GM21390 (cell line): ENCODE results near the gene CABP4.
"Not testable (repeated sequence)": the region's sequence is repeated elsewhere in the genome, so short reads cannot be mapped to it uniquely, and the experiment has no call there.

Experiments used
- ATAC-seq: cut with Tn5 transposase; IDR thresholded peaks from one replicate; pipeline ENCODE4 v1.9.1; 2021; ENCODE audit not compliant: unreplicated experiment

The CABP4 gene

DNA sequence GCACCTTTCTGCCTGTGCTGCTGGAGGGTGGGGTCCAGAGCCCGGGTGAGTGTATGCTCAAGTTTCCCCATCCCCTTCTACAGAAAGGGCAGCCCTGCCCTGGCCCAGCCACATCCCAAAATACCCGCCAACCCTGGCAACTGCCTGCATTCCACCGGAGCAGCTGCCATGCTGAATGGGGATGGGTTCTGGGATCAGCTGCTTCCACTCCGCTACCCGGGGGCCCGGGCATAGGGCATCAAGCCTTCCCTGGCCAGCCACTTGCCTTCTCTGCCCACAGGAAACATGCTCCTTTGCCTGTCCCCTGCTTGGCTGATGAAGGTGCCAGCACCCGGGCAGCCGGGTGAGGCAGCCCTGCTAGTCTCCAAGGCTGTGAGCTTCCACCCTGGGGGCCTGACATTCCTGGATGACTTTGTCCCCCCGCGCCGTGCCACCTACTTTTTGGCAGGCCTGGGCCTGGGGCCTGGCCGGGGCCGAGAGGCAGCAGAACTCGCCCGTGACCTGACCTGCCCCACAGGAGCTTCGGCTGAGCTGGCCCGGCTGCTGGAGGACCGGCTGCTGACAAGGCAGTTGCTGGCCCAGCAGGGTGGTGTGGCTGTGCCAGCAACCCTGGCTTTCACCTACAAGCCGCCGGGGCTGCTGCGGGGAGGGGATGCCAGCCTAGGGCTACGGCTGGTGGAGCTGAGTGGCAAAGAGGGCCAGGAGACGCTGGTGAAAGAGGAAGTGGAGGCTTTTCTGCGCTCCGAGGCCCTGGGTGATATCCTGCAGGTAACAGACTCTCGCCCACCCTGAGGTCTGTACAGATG is 36.5 kb upstream of the CABP4 start:
- ATAC-seq = no peak

DNA sequence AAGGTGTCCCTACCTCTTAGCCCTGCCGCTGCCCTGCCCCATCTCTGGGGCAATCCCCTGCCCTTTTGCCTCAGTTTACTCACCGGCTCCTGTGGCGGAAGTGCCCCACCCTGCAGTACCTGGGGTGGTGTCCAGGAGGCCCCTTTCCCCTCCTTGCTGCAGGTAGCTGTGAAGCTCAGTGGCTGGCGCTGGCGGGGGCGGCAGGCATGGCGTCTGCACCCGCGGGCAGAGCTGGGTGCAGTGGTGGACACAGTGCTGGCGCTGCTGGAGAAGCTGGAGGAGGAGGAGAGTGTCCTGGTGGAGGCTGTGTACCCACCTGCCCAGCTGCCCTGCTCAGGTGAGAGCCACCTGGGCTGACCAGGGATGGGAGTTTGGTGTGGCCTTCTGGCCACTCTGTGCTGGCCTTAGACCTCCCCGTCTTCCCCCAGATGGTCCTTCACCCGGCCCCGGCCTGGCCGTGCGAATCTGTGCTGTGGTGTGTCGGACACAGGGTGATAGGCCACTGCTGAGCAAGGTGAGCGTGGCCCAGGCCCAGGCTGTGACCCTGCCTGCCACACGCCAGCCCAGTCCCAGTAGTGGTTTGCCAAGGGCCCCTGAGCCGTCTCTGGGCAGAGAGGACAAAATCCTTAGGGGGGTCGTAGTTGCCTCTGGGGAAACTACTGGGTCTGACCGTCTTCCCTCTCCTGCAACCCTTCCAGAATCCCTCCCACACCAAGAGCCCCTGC is 35.7 kb upstream of the CABP4 start:
- no peak for ATAC-seq

DNA sequence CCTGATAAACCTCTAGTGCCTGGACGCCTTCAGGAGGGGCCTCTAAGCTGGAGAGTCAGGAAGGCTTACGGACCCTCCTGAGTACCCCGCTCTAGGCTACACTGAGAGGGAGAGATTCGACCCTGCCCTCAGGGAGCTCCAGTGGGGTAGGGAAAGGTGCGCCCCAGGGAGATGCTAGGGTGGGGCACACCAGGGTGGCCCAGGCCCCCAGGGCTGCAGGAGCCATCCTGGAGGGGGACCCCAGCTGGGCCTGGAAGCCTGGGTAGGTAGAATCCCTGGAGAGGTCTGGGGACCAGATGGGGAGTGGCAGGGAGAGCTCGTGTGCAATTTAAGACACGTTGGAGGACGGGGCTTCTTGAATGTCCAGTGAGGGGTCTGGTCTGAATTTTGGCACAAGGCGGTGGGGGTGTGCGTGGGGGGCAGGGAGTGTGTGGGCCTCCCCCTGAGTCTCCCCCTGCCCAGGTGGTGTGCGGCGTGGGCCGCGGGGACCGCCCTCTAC is 35.0 kb upstream of the CABP4 start:
- ATAC-seq = no peak

DNA sequence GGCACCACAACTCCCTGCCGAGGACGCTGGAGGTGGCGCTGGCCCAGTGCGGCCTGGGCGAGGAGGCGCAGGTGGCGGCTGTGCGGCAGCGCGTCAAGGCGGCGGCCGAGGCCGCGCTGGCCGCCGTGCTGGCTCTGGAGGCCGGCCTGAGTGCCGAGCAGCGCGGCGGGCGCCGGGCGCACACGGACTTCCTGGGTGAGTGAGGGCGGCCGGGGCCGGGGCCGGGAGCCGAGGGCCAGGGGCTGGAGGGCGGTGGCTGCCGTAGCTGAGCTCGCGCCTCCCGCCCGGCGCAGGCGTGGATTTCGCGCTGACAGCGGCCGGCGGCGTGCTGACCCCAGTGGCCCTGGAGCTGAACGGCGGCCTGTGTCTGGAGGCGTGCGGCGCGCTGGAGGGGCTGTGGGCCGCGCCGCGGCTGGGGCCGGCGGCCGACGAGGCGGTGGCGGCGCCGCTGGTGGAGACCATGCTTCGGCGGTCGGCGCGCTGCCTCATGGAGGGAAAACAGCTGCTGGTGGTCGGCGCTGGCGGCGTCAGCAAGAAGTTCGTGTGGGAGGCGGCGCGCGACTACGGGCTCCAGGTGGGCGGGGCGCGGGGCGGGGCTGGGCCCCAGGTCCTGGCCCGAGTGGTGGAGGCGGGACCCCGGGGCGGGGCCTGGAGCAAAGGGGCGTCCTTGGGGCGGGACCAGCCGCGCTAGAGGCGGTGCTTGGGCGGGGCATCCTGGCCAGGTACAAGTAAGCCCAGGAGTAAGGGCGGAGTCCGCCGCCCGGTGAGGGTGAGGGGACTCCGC is 34.3 kb upstream of the CABP4 start:
- peak; percentile 84 for ATAC-seq

DNA sequence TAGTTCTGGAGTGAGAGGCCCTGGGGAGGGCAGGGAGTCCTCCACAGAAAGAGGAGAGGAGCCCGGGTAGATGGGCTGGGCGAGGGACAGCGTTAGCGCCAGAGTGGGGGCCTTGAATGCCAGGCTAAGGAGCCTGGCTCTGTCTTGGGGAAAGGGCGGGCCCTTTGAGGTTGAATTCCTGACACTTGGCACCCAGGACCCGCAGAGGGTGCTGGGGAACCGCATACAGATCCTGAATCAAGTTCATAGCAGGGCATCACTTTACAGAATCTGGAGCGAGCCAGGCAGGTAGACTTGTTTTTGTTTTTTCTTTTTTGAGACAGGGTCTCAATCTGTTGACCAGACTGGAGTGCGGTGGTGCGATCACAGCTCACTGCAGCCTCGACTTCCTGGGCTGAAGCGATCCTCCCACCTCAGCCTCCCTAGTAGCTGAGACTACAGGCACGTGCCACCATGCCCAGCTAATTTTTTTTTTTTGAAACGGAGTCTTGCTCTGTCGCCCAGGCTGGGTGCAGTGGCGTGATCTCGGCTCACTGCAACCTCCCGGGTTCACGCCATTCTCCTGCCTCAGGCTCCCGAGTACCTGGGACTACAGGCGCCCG is 33.6 kb upstream of the CABP4 start:
- ATAC-seq = no peak

DNA sequence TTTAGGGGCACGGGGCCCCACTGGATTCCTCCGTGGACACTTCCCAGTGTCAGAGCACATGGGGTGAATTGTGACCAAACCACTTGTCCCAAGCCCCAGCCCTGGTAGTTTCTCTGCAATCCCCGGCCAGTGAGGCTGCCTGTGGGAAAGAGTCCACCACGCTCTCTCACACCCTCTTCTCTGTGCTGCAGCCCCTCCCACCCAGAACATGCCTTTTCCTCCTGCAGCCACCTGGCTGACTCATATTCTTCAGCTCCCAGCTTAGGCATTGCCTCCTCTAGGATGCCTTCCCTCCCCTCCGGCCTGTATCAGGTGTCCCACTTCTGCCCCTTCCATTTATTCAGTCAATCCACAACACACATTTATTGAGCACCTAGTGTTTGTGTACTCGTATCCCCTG is 32.3 kb upstream of the CABP4 start:
- ATAC-seq = no peak

DNA sequence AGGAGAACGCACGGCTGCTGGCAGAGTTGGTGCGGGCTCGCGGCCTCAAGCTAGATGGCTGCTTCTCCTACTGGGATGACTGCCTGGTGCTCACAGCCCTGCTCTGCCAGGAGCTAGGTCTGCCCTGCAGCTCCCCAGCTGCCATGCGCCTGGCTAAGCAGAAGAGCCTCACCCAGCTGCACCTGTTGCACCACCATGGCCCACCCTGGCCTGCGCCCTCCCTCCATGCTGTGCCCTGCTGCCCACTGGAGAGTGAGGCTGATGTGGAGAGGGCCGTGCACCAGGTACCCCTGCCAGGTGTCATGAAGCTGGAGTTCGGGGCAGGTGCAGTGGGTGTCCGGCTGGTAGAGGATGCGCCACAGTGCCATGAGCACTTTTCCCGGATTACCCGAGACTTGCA is 31.7 kb upstream of the CABP4 start:
- ATAC-seq = no peak

DNA sequence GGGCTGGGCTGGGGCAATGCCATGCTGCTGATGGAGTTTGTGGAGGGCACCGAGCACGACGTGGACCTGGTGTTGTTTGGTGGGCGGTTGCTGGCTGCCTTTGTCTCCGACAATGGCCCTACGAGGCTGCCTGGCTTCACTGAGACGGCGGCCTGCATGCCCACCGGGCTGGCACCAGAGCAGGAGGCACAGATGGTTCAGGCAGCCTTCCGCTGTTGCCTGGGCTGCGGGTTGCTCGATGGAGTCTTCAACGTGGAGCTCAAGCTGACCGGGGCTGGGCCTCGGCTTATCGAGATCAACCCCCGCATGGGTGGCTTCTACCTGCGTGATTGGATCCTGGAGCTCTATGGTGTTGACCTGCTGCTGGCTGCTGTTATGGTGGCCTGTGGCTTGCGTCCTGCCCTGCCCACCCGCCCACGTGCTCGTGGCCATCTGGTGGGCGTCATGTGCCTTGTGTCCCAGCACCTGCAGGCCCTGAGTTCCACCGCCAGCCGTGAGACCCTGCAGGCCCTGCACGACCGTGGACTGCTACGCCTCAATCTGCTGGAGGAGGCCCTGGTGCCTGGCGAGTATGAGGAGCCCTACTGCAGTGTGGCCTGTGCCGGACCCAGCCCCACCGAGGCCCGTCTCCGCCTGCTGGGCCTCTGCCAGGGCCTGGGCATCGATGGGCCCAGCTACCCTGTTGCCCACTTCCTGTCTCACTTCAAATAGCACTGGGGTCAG is 31.1 kb upstream of the CABP4 start:
- ATAC-seq = no peak

DNA sequence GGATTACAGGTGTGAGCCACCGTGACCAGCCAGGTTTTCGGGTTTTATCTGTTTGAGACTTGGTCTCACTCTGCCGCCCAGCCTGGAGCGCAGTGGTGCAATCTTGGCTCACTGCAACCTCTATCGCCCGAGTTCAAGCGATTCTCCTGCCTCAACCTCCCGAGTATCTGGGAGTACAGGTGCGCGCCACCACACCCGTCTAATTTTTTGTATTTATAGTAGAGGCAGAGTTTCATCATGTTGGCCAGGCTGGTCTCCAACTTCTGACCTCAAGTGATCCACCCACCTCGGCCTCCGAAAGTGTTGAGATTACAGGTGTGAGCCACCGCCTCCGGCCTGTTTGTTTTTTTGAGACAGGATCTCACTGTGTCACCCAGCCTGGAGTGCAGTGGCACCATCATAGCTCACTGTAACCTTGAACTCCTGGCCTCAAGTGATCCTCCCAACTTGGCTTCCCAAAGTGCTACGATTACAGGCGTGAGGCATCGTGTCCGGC is 27.7 kb upstream of the CABP4 start:
- not testable (repeated sequence) for ATAC-seq

DNA sequence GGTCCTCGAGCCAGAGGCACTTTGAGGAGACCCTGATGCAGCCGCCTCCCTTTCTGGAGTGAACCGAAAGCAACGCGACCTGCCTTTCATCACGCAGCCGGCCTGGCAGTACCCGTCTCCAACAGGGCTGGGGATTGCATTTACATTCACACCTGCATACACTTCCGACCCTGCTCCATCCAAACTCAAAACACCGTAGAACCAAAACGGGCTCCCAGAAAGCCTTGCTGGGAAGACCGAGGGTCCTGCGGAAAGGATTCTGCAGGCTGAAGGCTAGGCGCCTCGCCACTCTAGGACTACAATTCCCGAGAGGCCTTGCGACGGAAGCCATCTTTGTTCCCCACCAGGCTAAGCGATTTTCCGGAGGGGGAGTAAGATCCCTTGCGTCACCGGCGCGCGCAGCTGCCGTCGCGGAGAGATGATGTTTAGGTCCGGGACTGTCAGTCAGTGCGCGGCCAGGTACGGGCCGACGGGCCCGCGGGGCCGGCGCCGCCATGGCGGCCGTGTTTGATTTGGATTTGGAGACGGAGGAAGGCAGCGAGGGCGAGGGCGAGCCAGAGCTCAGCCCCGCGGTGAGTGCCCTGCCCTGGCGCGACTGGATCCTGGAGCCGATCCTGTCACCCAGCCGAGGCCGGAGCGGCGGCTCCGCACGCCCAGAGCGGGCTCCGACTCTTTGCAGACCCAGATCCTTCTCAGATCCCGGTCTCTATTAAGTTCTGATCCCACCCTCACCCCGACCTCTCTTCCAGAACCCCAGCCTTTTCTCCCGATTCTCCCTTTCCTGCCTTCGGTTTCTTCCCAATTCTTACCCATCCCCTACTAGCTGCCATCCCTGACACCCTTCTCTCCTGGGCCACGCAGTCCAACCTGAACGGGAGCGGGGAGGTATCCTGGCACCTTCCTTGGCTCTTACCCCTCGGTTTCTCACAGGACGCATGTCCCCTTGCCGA is 26.8 kb upstream of the CABP4 start, which contains the start of gene RPS6KB2:
Gene RPS6KB2, plus strand, starts transcription at position 443 of the 950 bp plus-strand sequence. Its CDS starts 52 bp downstream, at position 495.
- ATAC-seq = peak; percentile 82

DNA sequence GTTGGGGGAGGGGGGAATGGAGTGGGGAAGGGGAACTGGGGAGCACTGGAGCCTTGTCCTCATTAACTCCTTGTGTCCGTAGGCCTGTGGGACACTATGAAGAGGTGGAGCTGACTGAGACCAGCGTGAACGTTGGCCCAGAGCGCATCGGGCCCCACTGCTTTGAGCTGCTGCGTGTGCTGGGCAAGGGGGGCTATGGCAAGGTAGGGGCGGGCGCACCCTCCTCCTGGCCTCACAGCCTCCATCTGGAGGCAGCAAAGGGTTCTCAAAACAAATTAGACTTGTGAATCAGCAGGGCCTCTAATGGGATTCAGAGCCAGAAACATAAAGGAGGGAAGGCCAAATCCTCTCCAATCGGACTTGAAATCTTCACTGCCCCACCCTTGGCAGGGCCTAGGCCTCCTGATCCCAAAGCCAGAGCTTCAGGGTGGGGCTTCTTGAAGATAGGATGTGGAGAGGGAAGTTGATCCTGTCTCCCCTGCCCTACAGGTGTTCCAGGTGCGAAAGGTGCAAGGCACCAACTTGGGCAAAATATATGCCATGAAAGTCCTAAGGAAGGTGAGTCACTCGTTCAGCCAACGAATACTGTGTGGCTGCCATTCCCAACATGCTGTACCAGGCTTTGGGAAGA is 26.0 kb upstream of the CABP4 start:
- no peak for ATAC-seq

DNA sequence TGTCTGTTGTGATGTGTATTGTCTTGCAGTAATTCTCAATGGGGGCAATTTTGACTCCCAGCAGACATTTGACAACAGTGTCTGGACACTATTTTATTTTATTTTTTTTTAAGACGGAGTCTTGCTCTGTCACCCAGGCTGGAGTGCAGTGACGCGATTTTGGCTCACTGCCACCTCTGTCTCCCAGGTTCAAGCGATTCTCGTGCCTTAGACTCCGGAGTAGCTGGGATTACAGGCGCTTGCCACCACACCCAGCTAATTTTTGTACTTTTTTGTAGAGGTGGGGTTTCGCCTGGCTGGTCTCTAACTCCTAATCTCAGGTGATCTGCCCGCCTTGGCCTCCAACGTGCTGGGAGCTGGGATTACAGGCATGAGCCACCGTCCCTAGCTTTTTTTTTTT is 25.4 kb upstream of the CABP4 start:
- no peak for ATAC-seq

DNA sequence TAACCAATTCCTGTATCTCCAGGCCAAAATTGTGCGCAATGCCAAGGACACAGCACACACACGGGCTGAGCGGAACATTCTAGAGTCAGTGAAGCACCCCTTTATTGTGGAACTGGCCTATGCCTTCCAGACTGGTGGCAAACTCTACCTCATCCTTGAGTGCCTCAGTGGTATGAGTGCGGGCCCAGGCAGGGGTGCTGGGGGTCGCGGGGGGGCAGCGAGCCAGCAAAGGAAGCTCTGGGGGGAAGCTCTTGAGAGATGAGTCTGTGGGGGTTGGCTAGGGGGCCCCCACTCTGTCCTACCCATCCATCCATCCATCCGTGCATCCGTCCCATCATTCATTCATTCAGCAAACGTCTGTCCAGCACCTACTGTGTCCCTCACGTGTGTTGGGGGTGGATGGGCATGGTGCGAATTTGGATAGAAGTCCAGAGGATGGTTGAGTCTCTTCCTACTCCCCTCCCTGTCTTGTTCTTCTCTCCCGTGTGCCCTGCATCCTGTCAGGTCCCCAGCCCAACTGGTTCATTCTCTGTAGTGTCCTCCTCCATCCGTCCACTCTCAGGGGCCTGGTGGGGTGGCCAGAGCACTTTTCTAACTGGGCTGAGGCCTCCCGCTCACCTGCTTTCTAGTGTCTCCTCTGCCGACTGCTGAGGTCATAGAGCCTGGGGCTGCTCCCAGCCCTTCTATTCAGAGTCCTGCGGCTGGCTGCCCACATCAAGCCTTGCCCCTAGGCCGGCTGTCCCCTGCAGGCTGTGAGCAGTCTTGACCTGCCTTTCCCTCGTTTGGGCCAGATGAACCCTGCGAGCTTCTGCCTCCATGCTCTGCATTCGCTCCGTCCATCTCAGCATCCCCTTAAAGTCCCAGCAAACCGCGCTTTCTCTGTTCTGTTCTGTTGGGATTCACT is 23.6 kb upstream of the CABP4 start:
- ATAC-seq = no peak

DNA sequence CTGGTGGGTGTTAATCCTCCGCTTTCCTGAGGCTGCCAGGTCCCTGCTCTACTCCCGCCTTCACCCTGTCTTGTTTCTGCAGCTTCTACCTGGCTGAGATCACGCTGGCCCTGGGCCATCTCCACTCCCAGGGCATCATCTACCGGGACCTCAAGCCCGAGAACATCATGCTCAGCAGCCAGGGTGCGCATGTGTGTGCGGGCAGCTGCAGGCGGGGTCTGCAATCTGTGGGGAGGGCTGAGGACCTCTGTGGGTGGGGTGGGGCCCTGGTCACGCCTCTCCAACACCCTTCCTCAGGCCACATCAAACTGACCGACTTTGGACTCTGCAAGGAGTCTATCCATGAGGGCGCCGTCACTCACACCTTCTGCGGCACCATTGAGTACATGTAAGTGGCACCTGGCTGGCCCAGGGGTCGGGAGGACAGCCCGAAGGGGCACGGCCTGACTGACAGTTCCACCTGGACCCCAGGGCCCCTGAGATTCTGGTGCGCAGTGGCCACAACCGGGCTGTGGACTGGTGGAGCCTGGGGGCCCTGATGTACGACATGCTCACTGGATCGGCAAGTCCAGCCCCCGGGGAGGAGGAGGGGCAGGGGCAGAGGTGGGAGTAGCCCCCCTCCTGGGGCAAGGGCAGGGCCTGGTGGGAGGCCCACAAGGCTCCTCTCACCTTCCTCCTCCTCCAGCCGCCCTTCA is 22.4 kb upstream of the CABP4 start:
- no peak for ATAC-seq

DNA sequence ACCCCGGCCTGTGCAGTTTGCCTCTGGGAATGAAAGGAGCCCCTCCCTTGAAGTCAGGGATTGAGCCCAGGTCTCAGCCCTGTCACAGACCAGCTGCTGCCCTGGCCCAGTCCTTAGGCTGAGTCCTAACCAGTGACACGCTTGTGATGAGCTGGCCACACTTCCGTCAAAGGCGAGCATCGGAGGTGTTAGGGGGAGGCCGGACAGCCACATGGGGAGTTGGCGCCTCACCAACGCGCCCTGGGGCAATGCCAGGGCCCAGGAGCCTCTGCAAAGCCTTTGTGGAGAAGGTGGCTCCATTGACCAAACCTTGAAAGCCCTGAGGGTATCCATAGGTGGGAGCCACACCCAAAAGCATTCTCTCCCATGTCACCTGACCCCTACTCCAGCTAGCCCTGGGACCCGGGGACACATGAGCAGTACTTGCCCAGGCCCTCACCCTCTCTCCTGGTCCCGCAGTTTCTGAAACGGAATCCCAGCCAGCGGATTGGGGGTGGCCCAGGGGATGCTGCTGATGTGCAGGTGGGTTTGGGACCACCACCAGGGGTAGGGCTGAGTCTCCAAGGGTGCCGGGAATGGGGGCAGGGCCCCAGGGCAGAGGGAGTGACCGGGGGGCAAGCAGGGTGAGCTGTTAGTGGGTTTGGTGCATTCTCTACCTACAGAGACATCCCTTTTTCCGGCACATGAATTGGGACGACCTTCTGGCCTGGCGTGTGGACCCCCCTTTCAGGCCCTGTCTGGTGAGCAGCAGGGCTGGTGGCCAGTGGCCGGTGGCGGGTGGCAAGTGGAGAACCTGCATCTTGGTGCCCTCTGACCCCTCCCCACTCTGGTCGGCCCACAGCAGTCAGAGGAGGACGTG is 21.4 kb upstream of the CABP4 start:
- no peak for ATAC-seq

DNA sequence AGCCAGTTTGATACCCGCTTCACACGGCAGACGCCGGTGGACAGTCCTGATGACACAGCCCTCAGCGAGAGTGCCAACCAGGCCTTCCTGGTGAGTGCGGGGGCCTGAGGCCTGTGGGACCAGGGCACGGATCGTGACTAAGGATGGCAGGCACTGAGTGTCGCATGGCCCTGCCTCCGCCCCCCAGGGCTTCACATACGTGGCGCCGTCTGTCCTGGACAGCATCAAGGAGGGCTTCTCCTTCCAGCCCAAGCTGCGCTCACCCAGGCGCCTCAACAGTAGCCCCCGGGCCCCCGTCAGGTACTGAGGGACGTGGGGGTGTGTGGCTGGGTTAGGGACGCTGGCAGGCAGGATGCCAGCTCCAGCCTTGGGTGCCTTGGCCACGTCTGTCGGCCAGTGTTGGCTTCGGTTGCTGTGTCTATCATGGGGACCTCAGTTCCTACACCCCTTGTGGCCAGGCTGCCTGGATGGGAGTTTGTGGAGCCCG is 20.7 kb upstream of the CABP4 start:
- no peak for ATAC-seq
